ENCODE data around the gene LRP10.

- TF ChIP-seq CTCF (conservative IDR thresholded peaks at IDR 0.05; ENCODE audit: low read depth, low read length) (no peak), SMC3 (IDR thresholded peaks at IDR 0.05; ENCODE audit: low read depth, low read length) (no peak), USF2 (IDR thresholded peaks at IDR 0.05; ENCODE audit: low read depth, low read length) (no peak), RAD21 (IDR thresholded peaks at IDR 0.05; ENCODE audit: low read length) (no peak), MXI1 (IDR thresholded peaks at IDR 0.05; ENCODE audit: borderline replicate concordance, low read depth, low read length) (no peak), POLR2A (IDR thresholded peaks at IDR 0.05; ENCODE audit: low read depth, low read length) (no peak), NFE2L2 (IDR thresholded peaks at IDR 0.05; ENCODE audit: low read depth, low read length) (no peak), CEBPB (IDR thresholded peaks at IDR 0.05; ENCODE audit: low read depth, low read length) (no peak), RFX5 (IDR thresholded peaks at IDR 0.05; ENCODE audit: low read depth, low read length) (no peak), BHLHE40 (IDR thresholded peaks at IDR 0.05; ENCODE audit: low read depth, low read length) (no peak), FOS (IDR thresholded peaks at IDR 0.05; ENCODE audit: low read depth, low read length) (no peak)
These were observed 16.4 kb downstream of the LRP10 start for GRCh38 chr14:22887990-22888378.
